ENCODE results near the gene SALL2. TPM values are rescaled to one million over a fixed set of nuclear protein-coding genes. Genes with fewer than 3 reads are reported as not detected.

SALL2 gene
- total RNA-seq, 4 donors from 2014 or later, result 3.0 to 15.6 (median 4.4) TPM

DNA sequence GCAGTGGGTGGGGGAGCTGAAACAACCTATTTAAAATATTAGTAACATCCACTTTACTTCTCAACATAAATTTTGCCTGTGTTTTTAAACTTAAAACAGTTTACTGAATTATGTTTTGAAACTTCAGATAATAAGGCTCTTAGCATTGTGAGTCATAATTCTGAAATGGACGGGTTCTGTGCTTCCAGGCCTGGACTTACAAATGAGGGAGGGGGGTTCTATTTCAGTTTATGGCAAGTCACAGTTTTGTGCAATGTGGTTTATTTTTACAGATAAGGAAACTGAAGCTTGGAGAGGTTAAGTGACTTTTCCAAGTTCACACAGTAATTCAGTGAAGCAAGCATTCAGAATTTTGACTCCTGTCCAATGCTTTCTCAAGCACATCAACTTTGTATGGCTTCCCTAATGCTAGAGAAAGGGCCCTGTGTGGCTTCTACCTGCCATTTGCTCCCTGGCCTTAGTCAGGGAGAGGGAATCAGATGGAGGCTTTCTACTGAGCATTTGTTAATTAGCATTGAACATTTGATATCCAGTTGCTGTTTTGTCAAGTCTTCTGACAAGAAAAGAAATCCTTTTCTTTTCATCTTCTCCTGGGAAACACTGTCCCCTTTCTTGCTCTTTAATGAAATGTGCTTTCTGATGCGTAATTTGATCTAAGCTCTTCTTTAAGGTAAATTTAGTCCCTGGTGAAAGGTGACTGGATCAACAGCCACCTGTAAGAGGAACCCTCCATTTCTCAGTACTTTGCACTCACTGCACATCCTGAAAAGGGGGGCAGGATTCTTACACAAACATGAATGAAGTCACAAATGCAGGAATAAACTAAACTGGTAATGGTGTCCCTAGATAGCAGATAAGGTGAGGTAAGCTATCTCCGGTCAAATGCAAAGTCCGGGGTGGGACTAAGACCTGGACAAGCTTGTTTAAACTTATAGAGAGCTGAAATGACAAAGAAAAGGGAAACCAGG is 2.5 kb upstream of the SALL2 start:
- no peak overlapping the region for H3K4me3 ChIP-seq
- H3K9me3 ChIP-seq, result no peaks in the 10 kb centered on the region
- TF ChIP-seq POLR2AphosphoS5 (IDR thresholded peaks at IDR 0.05) (no peak), EP300 (IDR thresholded peaks at IDR 0.05) (no peak), POLR2A (IDR thresholded peaks at IDR 0.05) (no peak)
- TF ChIP-seq, protein P1, sequence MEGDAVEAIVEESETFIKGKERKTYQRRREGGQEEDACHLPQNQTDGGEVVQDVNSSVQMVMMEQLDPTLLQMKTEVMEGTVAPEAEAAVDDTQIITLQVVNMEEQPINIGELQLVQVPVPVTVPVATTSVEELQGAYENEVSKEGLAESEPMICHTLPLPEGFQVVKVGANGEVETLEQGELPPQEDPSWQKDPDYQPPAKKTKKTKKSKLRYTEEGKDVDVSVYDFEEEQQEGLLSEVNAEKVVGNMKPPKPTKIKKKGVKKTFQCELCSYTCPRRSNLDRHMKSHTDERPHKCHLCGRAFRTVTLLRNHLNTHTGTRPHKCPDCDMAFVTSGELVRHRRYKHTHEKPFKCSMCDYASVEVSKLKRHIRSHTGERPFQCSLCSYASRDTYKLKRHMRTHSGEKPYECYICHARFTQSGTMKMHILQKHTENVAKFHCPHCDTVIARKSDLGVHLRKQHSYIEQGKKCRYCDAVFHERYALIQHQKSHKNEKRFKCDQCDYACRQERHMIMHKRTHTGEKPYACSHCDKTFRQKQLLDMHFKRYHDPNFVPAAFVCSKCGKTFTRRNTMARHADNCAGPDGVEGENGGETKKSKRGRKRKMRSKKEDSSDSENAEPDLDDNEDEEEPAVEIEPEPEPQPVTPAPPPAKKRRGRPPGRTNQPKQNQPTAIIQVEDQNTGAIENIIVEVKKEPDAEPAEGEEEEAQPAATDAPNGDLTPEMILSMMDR (IDR thresholded peaks at IDR 0.05), result no peak
- H3K36me3 ChIP-seq, result no peaks in the 10 kb centered on the region
- H3K4me1 ChIP-seq, result peaks cover 20% of the 10 kb centered on the region
- H3K27ac ChIP-seq, result no peak overlapping the region
- DNase-seq (ENCODE audit: low spot score in 2 of 2), result no peak
- H3K27me3 ChIP-seq, result peaks cover under 1% of the 10 kb centered on the region
- 84% methylated on average over 4 of the region's 4 CpGs for WGBS

DNA sequence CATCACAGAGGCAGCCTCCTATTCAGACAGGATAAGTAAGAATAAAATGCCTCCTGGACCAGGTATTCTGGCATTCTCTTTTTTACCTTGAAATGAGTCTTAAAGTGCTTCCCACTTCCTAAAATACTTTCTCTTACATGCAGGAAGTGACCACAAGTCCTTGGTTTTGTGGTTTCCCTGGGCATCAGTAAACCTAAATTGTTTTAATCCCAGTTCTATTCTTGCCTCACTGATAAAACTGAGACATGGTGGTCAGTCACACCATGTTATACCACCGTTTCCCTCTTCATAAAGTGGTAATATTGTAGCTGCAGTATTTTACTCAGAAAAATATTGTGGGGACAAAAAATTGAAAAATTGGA is 1.2 kb upstream of the SALL2 start:
- Histone ChIP-seq H3K4me3 (no peak overlapping the region), H3K4me1 (peaks cover 20% of the 10 kb centered on the region), H3K9me3 (no peaks in the 10 kb centered on the region), H3K36me3 (no peaks in the 10 kb centered on the region), H3K27me3 (no peaks in the 10 kb centered on the region), H3K27ac (no peak overlapping the region)
- TF ChIP-seq, protein P1 (IDR thresholded peaks at IDR 0.05), result no peak
- TF ChIP-seq POLR2AphosphoS5 (IDR thresholded peaks at IDR 0.05), result no peak
- TF ChIP-seq POLR2A (IDR thresholded peaks at IDR 0.05), result no peak
- TF ChIP-seq EP300 (IDR thresholded peaks at IDR 0.05), result no peak
- no peak for DNase-seq (ENCODE audit: low spot score in 2 of 2)
- WGBS, result 63% methylated on average over 1 of the region's 1 CpG

DNA sequence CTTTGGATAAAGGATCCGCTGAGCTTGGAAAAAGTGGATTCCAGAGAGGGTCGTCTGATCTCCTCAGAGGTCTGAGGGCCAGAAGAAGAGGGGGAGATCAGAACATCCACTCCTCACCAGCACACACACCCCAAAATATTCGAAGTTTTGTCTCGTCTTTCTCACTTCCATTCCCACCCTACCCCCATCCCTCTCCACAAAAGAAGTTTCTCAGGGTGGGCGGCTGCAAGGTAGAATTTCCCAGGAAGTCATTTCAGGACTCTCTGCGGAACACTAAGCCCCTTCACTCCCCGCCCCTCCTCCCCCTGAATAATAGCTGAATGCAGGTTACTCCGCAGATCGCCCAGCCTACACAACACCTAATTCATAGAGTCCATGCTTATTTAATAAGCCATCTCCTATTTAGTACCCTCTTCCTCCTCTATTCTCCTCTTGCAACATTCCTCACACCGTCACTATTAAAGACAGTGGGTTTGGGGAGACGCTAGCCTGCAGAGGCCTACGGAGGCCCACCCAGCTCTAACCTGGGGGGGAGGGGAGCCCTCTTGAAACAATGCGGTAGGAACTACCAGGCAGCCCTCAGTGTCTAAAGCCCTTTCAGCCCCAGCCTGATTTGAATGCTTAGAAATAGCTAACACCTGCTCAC is 649 bp upstream of the SALL2 start:
- 27% methylated on average over 13 of the region's 13 CpGs for WGBS
- peaks cover 20% of the 10 kb centered on the region for H3K4me1 ChIP-seq
- no peak overlapping the region for H3K27ac ChIP-seq
- H3K4me3 ChIP-seq, result peak overlapping the region; percentile 78
- no peaks in the 10 kb centered on the region for H3K9me3 ChIP-seq
- TF ChIP-seq POLR2AphosphoS5 (IDR thresholded peaks at IDR 0.05) (no peak), POLR2A (IDR thresholded peaks at IDR 0.05) (no peak), EP300 (IDR thresholded peaks at IDR 0.05) (no peak)
- TF ChIP-seq, protein P1 (IDR thresholded peaks at IDR 0.05), result no peak
- H3K27me3 ChIP-seq, result no peaks in the 10 kb centered on the region
- H3K36me3 ChIP-seq, result no peaks in the 10 kb centered on the region
- no peak for DNase-seq (ENCODE audit: low spot score in 2 of 2)

DNA sequence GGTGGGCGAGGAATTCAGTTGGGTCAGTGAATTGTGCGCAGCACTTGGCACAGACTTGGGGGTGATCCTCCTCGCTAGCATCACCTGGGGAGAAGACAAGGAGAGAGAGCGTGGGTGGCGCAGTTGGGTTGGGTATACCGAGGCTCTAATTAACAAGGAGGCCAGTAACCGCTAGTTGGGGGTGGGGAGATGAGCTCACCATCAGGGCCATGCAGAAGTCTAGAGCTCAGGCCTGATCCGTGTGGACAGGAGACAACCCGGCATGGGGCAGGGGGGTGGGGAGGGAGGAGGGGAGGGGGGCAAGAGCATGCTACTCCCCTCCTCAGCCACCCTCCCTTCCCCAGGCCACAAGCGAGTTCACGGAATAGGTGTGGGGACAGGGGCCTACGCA is 580 bp downstream of the SALL2 start:
- WGBS, result 30% methylated on average over 8 of the region's 12 CpGs
- TF ChIP-seq POLR2A (IDR thresholded peaks at IDR 0.05) (no peak), EP300 (IDR thresholded peaks at IDR 0.05) (no peak), POLR2AphosphoS5 (IDR thresholded peaks at IDR 0.05) (no peak)
- TF ChIP-seq, protein P1 (IDR thresholded peaks at IDR 0.05), result no peak
- Histone ChIP-seq H3K4me1 (peaks cover 20% of the 10 kb centered on the region), H3K27ac (no peak overlapping the region), H3K4me3 (peak overlapping the region; percentile 78), H3K9me3 (no peaks in the 10 kb centered on the region), H3K27me3 (no peaks in the 10 kb centered on the region), H3K36me3 (no peaks in the 10 kb centered on the region)
- no peak for DNase-seq (ENCODE audit: low spot score in 2 of 2)
